HEK293 (cell line): ENCODE results near the gene CACNA1B.
"Not testable (repeated sequence)": the region's sequence is repeated elsewhere in the genome, so short reads cannot be mapped to it uniquely, and the experiment has no call there.

ENCODE experiments used
- CTCF ChIA-PET: fragments of 350-600 bp; formaldehyde crosslinking; extraction: SDS; loops from one replicate; lab custom pipeline; 2021; ENCODE audit warnings: antibody characterized with exemption; lab: Yijun Ruan, JAX
- POLR2A ChIA-PET: fragments of 300-600 bp; formaldehyde crosslinking; extraction: SDS; loops from one replicate; lab custom pipeline; 2020; ENCODE audit warnings: antibody characterized with exemption, inconsistent platforms; lab: Yijun Ruan, JAX
- H3K27ac ChIP-seq: fragments of 200-500 bp; sonication (Bioruptor generic); 2 replicates; pipeline ENCODE4 v1.5.1; 2014; ENCODE audit warnings: low read depth, low read length, control low read depth, inconsistent platforms; ENCODE audit errors: extremely low read depth
- H3K36me3 ChIP-seq, 2 experiments: fragments of 200-500 bp in 1 of 2; sonication (Bioruptor generic) in 1 of 2; 1 replicate in 1 of 2; 2 replicates in 1 of 2; pipeline ENCODE4 v1.5.1; 2014 to 2017; ENCODE audit warnings: inconsistent platforms in 2 of 2, low read length in 2 of 2; ENCODE audit not compliant: control insufficient read depth in 2 of 2, insufficient read depth in 1 of 2
- H3K4me1 ChIP-seq: fragments of 200-500 bp; sonication (Bioruptor generic); 2 replicates; pipeline ENCODE4 v1.5.1; 2014; ENCODE audit warnings: mild to moderate bottlenecking, low read length, inconsistent platforms; ENCODE audit not compliant: control insufficient read depth, insufficient read depth
- H3K4me3 ChIP-seq: 2 replicates; pipeline ENCODE4 v1.5.1; 2011; ENCODE audit warnings: low read depth, mild to moderate bottlenecking, control low read depth, low read length, moderate library complexity
- H3K9me3 ChIP-seq: fragments of 200-500 bp; sonication (Bioruptor generic); 2 replicates; pipeline ENCODE4 v1.5.1; 2014; ENCODE audit warnings: low read depth, low read length, inconsistent platforms; ENCODE audit not compliant: control insufficient read depth, insufficient read depth
- CTCF ChIP-seq: fragments of 450-650 bp; formaldehyde crosslinking; IDR thresholded peaks from 2 replicates; pipeline ENCODE4 v1.5.1; 2016; ENCODE audit warnings: missing biosample characterization, missing genetic modification characterization
- PATZ1 ChIP-seq: fragments of 450-650 bp; formaldehyde crosslinking; IDR thresholded peaks from 2 replicates; pipeline ENCODE4 v1.5.1; 2016; ENCODE audit warnings: missing biosample characterization, missing genetic modification characterization
- PRDM10 ChIP-seq: fragments of 450-650 bp; formaldehyde crosslinking; IDR thresholded peaks from 2 replicates; pipeline ENCODE4 v1.5.1; 2016; ENCODE audit warnings: missing biosample characterization, missing genetic modification characterization
- YY1 ChIP-seq: fragments of 450-650 bp; formaldehyde crosslinking; IDR thresholded peaks from 2 replicates; pipeline ENCODE4 v1.5.1; 2018; ENCODE audit warnings: missing biosample characterization, missing genetic modification characterization
- ZBTB26 ChIP-seq: fragments of 450-650 bp; formaldehyde crosslinking; optimal IDR thresholded peaks from 2 replicates; pipeline ENCODE3; 2016; ENCODE audit warnings: missing biosample characterization, mild to moderate bottlenecking, missing genetic modification characterization
- ZEB2 ChIP-seq: fragments of 450-650 bp; formaldehyde crosslinking; IDR thresholded peaks from 2 replicates; pipeline ENCODE4 v1.5.1; 2016; ENCODE audit warnings: missing biosample characterization, missing genetic modification characterization
- ZIC2 ChIP-seq: fragments of 450-650 bp; formaldehyde crosslinking; IDR thresholded peaks from 2 replicates; pipeline ENCODE4 v1.5.1; 2016; ENCODE audit warnings: missing biosample characterization, missing genetic modification characterization
- ZNF148 ChIP-seq: fragments of 450-650 bp; formaldehyde crosslinking; IDR thresholded peaks from 2 replicates; pipeline ENCODE4 v1.5.0; 2017; ENCODE audit warnings: missing biosample characterization, missing genetic modification characterization, borderline replicate concordance
- ZNF2 ChIP-seq: fragments of 450-650 bp; formaldehyde crosslinking; IDR thresholded peaks from 2 replicates; pipeline ENCODE4 v1.5.1; 2016; ENCODE audit warnings: missing biosample characterization, missing genetic modification characterization
- ZNF335 ChIP-seq: fragments of 450-650 bp; formaldehyde crosslinking; conservative IDR thresholded peaks from 2 replicates; pipeline ENCODE4 v1.5.1; 2016; ENCODE audit warnings: missing biosample characterization, missing genetic modification characterization
- ZNF423 ChIP-seq: fragments of 450-650 bp; formaldehyde crosslinking; IDR thresholded peaks from 2 replicates; pipeline ENCODE4 v1.5.1; 2016; ENCODE audit warnings: missing biosample characterization, missing genetic modification characterization
- ZNF654 ChIP-seq: fragments of 450-650 bp; formaldehyde crosslinking; IDR thresholded peaks from 2 replicates; pipeline ENCODE4 v1.5.1; 2016; ENCODE audit warnings: low read depth, missing biosample characterization, missing genetic modification characterization
- ZSCAN30 ChIP-seq: fragments of 450-650 bp; IDR thresholded peaks from 2 replicates; pipeline ENCODE4 v1.5.1; 2018; ENCODE audit warnings: missing biosample characterization, mild to moderate bottlenecking, missing genetic modification characterization, moderate library complexity
- ZSCAN4 ChIP-seq: fragments of 450-650 bp; formaldehyde crosslinking; IDR thresholded peaks from 2 replicates; pipeline ENCODE4 v1.5.1; 2017; ENCODE audit warnings: missing biosample characterization, missing genetic modification characterization

The CACNA1B gene

DNA sequence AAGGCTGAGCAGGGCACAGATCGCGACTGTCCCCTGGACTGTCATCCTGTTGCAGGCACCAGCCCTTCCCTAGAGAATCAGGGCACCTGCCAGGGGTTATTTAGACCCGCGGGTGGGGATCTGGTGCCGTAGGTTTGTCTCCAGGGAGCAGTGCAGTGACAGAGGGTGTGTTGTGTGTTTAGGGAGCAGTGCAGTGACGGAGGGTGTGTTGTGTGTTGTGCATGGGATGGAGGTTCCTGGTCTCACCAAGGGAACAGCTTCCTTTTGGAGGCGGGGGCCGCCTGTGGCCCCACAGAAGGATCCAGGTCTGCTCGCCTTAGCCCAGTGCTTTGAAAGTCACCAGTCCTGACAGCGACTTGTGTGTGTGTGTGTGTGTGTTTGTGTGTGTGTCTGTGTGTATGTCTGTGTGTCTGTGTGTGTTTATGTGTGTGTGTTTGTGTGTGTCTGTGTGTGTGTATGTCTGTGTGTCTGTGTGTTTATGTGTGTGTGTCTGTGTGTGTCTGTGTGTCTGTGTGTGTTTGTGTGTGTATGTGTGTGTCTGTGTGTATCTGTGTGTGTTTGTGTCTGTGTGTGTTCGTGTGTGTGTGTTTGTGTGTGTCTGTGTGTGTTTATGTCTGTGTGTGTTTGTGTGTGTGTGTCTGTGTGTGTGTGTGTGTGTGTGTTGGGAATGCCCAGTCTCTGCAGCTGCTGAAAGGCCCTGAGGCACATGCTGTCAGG lies 265.1 kb downstream of the CACNA1B start (continued):
- peak; percentile 100 for TF ChIP-seq ZSCAN4 (tag by site-specific recombination)
- peak; percentile 14; the same call in 1 of the 2 replicates for TF ChIP-seq ZNF148 (tag by site-specific recombination)

DNA sequence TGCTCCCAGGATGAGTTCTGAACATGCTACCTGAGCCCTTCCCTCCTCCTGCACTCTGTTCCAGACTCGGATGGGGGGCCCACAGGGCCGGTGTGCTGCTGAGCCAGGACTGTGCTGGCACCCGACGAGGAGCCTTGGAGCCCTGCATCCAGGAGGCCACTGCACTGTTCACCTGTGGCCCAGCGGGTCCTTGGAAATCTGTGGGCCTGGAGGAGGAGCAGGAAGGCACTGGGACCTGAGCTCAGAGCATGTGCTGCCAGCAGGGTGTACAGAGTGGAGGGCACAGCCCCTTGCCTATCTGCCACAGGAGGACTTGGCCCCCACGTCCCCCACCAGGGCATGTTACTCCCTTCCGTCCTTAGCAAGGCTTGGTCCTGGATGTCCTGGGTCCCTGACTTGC lies 265.9 kb downstream of the CACNA1B start:
- not testable (repeated sequence) for H3K4me3 ChIP-seq

GRCh38 chr9:138147556-138147955 lies 270.0 kb downstream of the CACNA1B start:
- CTCF ChIA-PET = interaction anchor here (0.7 kb wide), 1 partner anchor 74 kb away, joined by 3 read pairs; no protein-coding TSS in a partner anchor
- H3K9me3 ChIP-seq, H3K4me1 ChIP-seq, H3K36me3 ChIP-seq, POLR2A ChIA-PET, H3K27ac ChIP-seq: not testable (repeated sequence)
- TF ChIP-seq YY1 (0 out of 2 replicates have a peak, but pooled peaks have one; percentile 32), ZSCAN30 (0 out of 2 replicates have a peak, but pooled peaks have one; percentile 38), CTCF (tag by site-specific recombination) (peak; percentile 57), ZNF335 (tag by site-specific recombination) (0 out of 2 replicates have a peak, but pooled peaks have one; percentile 19), ZIC2 (tag by site-specific recombination) (peak; percentile 35; the same call in 1 of the 2 replicates), ZNF2 (tag by site-specific recombination) (0 out of 2 replicates have a peak, but pooled peaks have one; percentile 46), ZNF654 (tag by site-specific recombination) (peak; percentile 28), ZNF423 (tag by site-specific recombination) (0 out of 2 replicates have a peak, but pooled peaks have one; percentile 27), ZBTB26 (tag by site-specific recombination) (peak; percentile 81), PRDM10 (tag by site-specific recombination) (0 out of 2 replicates have a peak, but pooled peaks have one; percentile 42), ZEB2 (tag by site-specific recombination) (peak; percentile 62), PATZ1 (tag by site-specific recombination) (0 out of 2 replicates have a peak, but pooled peaks have one; percentile 27)
- peak overlapping the region; percentile 26 for H3K4me3 ChIP-seq

More for the DNA sequence above, 265.9 kb downstream of the CACNA1B start:
- H3K9me3 ChIP-seq, POLR2A ChIA-PET, H3K36me3 ChIP-seq, H3K4me1 ChIP-seq, H3K27ac ChIP-seq: not testable (repeated sequence)
- CTCF ChIA-PET = interaction anchor here (0.7 kb wide), 1 partner anchor 1809 kb away, joined by 3 read pairs; no protein-coding TSS in a partner anchor
